Stimulated activated CD8-positive, alpha-beta memory T cell treated with anti-CD3 and anti-CD28 coated beads, Interleukin-2, amount 100 ng/mL, for 48 hours (primary cell): ENCODE results near the gene ARHGAP26.
A peak's percentile ranks its signal among the peaks of the same experiment; 100 is the strongest.
"Not testable (repeated sequence)": the region's sequence is repeated elsewhere in the genome, so short reads cannot be mapped to it uniquely, and the experiment has no call there.

ENCODE experiments used
- DNase-seq, 2 donors: peaks; one replicate each; pipeline ENCODE4 v3.0.0-alpha.2; 2020; ENCODE audit warnings: low read depth in 2 of 2

The ARHGAP26 gene

GRCh38 chr5:142981886-142982820 lies 212.0 kb downstream of the ARHGAP26 start:
- DNase-seq = no peak

DNA sequence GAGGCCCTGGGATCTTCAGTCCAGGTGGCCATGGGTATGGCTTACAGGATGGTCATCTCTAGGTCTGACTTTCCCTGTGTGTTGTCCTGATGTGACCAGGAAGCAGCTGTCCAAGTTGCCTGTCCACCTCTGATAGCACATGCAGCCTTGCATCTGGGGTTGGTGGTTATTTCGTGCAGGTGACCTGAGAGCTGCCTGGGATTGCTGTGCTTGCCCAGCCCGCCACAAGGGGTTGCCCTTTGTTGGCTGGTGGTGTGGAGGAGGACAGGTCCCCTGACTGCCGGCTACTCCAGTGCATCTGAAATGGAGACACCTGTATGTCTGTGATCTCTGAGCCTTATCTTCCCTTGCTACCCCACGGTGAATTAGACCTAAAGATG lies 212.6 kb downstream of the ARHGAP26 start:
- no peak for DNase-seq

- DNase-seq = no peak
Measured at GRCh38 chr5:142984011-142984410, 213.8 kb downstream of the ARHGAP26 start.

- no peak for DNase-seq
Measured at GRCh38 chr5:142984525-142984924, 214.3 kb downstream of the ARHGAP26 start.

GRCh38 chr5:142989270-142989669 lies 219.1 kb downstream of the ARHGAP26 start:
- not testable (repeated sequence) for DNase-seq

- not testable (repeated sequence) for DNase-seq
Measured at GRCh38 chr5:142990073-142990472, 219.9 kb downstream of the ARHGAP26 start.

- no peak for DNase-seq
Measured at GRCh38 chr5:142994218-142994617, 224.0 kb downstream of the ARHGAP26 start.

- not testable (repeated sequence) for DNase-seq
Measured at GRCh38 chr5:142995621-142996020, 225.4 kb downstream of the ARHGAP26 start.

DNA sequence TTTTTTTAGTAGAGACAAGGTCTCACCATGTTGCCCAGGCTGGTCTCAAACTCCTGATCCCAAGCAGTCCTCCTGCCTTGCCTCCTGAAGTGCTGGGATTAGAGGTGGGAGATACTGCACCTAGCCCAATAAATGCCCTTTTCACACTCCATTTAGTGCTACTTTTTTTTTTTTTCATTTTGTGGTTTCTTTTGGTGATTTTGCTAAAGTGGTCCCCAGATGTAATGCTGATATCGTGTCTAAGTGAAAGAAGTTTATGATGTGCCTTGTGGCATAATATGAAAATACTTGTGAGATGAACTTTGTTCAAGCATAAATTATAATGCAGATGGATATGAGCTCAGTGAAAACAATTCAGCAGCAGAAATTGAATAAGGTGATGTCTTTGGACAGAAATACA lies 227.4 kb downstream of the ARHGAP26 start:
- no peak for DNase-seq

- DNase-seq = no peak
Measured at GRCh38 chr5:142998316-142999020, 228.3 kb downstream of the ARHGAP26 start.

DNA sequence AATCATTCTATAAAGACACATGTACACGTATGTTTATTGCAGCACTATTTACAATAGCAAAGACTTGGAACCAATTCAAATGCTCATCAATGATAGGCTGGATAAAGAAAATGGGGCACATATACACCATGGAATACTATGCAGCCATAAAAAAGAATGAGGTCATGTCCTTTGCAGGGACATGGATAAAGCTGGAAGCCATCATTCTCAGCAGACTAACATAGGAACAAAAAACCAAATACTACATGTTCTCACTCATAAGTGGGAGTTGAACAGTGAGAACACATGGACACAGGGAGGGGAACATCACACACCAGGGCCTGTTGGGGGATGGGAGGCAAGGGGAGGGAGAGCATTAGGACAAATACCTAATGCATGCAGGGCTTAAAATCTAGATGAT lies 230.4 kb downstream of the ARHGAP26 start:
- not testable (repeated sequence) for DNase-seq

- no peak for DNase-seq
Measured at GRCh38 chr5:143001764-143002351, 231.7 kb downstream of the ARHGAP26 start.

- peak in 1 of 2 donors; percentile 16 for DNase-seq
Measured at GRCh38 chr5:143002459-143003327, 232.5 kb downstream of the ARHGAP26 start.

DNA sequence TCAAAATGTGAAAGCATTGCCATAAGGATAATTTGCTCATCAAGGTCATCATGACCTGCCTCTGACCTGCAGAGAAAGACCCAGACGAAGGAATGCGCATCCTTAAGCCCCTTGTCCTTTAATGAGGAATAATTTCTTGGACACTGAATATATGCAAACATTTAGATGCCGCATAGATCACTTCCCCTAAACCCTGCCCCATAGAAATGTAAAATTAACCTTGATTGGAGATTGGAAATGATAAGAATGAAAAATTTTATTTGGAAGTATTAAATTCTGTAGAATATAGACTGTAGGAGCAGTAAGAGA lies 233.1 kb downstream of the ARHGAP26 start:
- no peak for DNase-seq

DNA sequence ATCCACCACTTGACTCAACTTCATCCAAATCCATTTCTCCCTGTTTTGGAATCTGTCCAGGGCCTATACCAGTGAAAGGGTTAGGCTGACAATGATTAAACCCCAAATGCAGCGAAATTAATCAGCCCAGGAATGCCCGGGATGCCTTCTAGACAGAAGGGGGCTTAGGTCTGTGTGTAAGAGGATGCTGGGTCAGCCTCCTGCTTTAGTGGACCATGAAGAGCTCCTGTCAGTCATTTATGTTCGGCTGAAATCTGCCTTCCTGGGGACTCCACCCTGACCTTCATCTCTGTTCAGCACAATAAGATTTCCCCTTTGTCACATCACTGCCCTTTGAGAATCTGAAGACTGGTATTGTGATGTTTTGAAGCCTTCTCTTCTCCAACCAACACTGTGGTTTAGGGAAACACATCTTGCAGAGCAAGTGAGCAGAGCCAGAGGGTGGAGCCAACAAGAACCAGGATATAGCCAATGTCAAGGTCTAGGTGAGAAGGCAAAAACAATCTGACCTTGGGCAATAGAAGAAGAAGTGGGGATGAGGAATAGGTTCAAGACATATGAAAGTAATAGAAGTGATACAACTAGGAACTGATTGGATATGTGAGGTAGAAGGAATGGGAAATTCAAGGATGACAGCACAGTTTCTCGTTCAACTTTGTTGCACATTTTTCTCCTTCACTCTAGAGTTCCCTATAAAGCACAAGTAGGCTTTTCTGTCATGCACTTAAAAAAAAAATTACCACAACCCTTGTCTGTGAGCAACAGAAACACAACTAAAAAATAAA lies 234.4 kb downstream of the ARHGAP26 start:
- DNase-seq = no peak

- no peak for DNase-seq
Measured at GRCh38 chr5:143006501-143006900, 236.3 kb downstream of the ARHGAP26 start.

- no peak for DNase-seq
Measured at GRCh38 chr5:143008032-143008431, 237.9 kb downstream of the ARHGAP26 start.

GRCh38 chr5:143008809-143009521 lies 238.8 kb downstream of the ARHGAP26 start:
- peak; percentile 43 to 61 for DNase-seq

DNA sequence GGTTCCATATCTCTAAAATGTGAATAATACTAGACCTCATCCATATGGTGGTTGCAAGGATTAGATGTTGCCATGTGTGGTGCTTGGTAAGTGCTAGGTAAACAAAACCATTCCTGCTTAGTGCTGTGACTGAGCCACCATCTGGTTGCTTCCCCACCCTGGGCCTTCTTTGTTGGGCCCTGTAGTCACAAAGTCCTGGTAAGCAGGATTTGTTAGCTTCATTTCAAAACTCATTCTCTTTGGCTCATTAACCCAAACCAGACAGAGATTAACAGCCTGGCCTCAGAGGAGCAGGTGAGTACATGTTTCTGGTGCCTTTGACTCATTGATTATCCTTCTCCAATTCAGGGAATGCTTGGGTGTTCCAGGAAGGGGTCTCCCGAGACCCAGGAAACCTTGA lies 240.2 kb downstream of the ARHGAP26 start:
- no peak for DNase-seq

DNA sequence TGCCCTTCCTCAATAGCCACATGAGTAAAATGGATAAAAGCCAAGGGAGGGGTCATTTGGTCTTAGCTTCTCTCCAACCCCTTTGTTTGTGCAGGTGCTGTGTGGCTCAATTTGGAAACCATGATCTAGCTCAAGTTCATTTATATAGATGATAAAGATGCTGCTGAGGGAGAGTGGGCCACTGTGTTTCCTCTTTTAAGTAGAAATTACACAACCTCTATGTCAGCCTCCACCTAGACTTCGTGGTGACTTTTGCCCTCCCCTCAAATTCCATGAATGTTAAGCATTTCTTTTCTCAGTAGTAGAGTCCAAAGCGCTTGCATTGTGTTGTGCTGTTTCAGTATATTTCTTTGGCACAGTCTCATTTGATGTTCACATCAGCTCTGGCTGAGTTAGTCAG lies 241.4 kb downstream of the ARHGAP26 start:
- no peak for DNase-seq
